GM21723 (cell line): ENCODE measurements around the gene PRDM12.

Experiments used
- ATAC-seq: cut with Tn5 transposase; IDR thresholded peaks from one replicate; pipeline ENCODE4 v1.9.1; 2021; ENCODE audit warnings: mild to moderate bottlenecking, moderate library complexity; ENCODE audit not compliant: unreplicated experiment

Gene PRDM12

GRCh38 chr9:130687615-130688014 is 23.2 kb downstream of the PRDM12 start:
- ATAC-seq = no peak

GRCh38 chr9:130688072-130688471 is 23.7 kb downstream of the PRDM12 start:
- ATAC-seq = no peak

GRCh38 chr9:130689572-130689936 is 25.2 kb downstream of the PRDM12 start:
- ATAC-seq = no peak

GRCh38 chr9:130689937-130690700 is 25.7 kb downstream of the PRDM12 start:
- no peak for ATAC-seq

- no peak for ATAC-seq
These were observed 27.9 kb downstream of the PRDM12 start for GRCh38 chr9:130692321-130692720.

GRCh38 chr9:130693101-130693425 is 28.7 kb downstream of the PRDM12 start:
- ATAC-seq = peak; percentile 6

- peak; percentile 94 for ATAC-seq
These were observed 29.2 kb downstream of the PRDM12 start, which contains the start of gene EXOSC2 for GRCh38 chr9:130693426-130694191. Gene EXOSC2, plus strand, starts transcription at chr9:130693780. Its CDS starts 12 bp downstream, at chr9:130693792.

GRCh38 chr9:130694205-130694604 is 29.8 kb downstream of the PRDM12 start:
- no peak for ATAC-seq

GRCh38 chr9:130696139-130696650 is 31.8 kb downstream of the PRDM12 start:
- ATAC-seq = no peak

GRCh38 chr9:130696996-130697395 is 32.6 kb downstream of the PRDM12 start:
- no peak for ATAC-seq

- no peak for ATAC-seq
These were observed 34.1 kb downstream of the PRDM12 start for GRCh38 chr9:130698514-130698913.

GRCh38 chr9:130699047-130699446 is 34.7 kb downstream of the PRDM12 start:
- no peak for ATAC-seq

GRCh38 chr9:130701059-130702022 is 36.9 kb downstream of the PRDM12 start:
- ATAC-seq = no peak

- no peak for ATAC-seq
These were observed 39.1 kb downstream of the PRDM12 start for GRCh38 chr9:130703501-130703900.

GRCh38 chr9:130707225-130707976 is 43.0 kb downstream of the PRDM12 start:
- ATAC-seq = no peak

GRCh38 chr9:130710822-130711352 is 46.5 kb downstream of the PRDM12 start:
- ATAC-seq = no peak

- no peak for ATAC-seq
These were observed 47.1 kb downstream of the PRDM12 start for GRCh38 chr9:130711469-130711868.

GRCh38 chr9:130712564-130713285 is 48.3 kb downstream of the PRDM12 start:
- ATAC-seq = peak; percentile 96

GRCh38 chr9:130713286-130713960 is 49.0 kb downstream of the PRDM12 start:
- no peak for ATAC-seq
